ENCODE data around the gene ZYX. TPM values are rescaled to one million over a fixed set of nuclear protein-coding genes. Genes with fewer than 3 reads are reported as not detected.

Gene ZYX
- total and polyA plus RNA-seq, 2 donors from 2014 or later, result 50.1 to 193 TPM

- Histone ChIP-seq H3K4me1 (ENCODE audit: control insufficient read depth in 2 of 3, insufficient read depth in 2 of 3, low read depth in 1 of 3, low read length in 3 of 3) (peaks cover 3 to 27% (median 15%) of the 10 kb centered on the region in 3 donors), H3K27ac (ENCODE audit: low read depth in 2 of 2, low read length in 2 of 2) (peak overlapping the region; percentile 80 to 85), H3K36me3 (ENCODE audit: control insufficient read depth in 2 of 3, insufficient read depth in 3 of 3, low read length in 3 of 3) (peaks cover 0 to 4% (median 0%) of the 10 kb centered on the region in 3 donors), H3K9me3 (ENCODE audit: control insufficient read depth in 2 of 3, insufficient read depth in 1 of 3, low read length in 3 of 3) (no peaks in the 10 kb centered on the region), H3K27me3 (ENCODE audit: control insufficient read depth, insufficient read depth, low read length) (no peaks in the 10 kb centered on the region), H3K9ac (ENCODE audit: low read length in 3 of 3) (peak overlapping the region; percentile 6 to 90 (median 67)), H3K4me3 (ENCODE audit: low read length in 3 of 3) (peak overlapping the region; percentile 58 to 82 (median 77))
- no peak for FAIRE-seq
- intact Hi-C loops (cut with DNase I), result no loop called here
- peak in 1 of 5 donors; percentile 79 for DNase-seq
- no peak for TF ChIP-seq CTCF (IDR thresholded peaks at IDR 0.05; ENCODE audit: borderline replicate concordance, extremely low read depth, insufficient read depth)
Observed at GRCh38 chr7:143382126-143382790, 1.1 kb downstream of the ZYX start.

GRCh38 chr7:143382791-143383641, 1.9 kb downstream of the ZYX start:
- H3K4me1 ChIP-seq (ENCODE audit: control insufficient read depth in 2 of 3, insufficient read depth in 2 of 3, low read depth in 1 of 3, low read length in 3 of 3), result peaks cover 3 to 27% (median 15%) of the 10 kb centered on the region in 3 donors
- H3K9me3 ChIP-seq (ENCODE audit: control insufficient read depth in 2 of 3, insufficient read depth in 1 of 3, low read length in 3 of 3), result no peaks in the 10 kb centered on the region
- H3K27me3 ChIP-seq (ENCODE audit: control insufficient read depth, insufficient read depth, low read length), result no peaks in the 10 kb centered on the region
- H3K36me3 ChIP-seq (ENCODE audit: control insufficient read depth in 2 of 3, insufficient read depth in 3 of 3, low read length in 3 of 3), result peaks cover 0 to 4% (median 0%) of the 10 kb centered on the region in 3 donors
- TF ChIP-seq CTCF (IDR thresholded peaks at IDR 0.05; ENCODE audit: borderline replicate concordance, extremely low read depth, insufficient read depth), result no peak
- FAIRE-seq, result no peak
- H3K27ac ChIP-seq (ENCODE audit: low read depth in 2 of 2, low read length in 2 of 2), result peak overlapping the region in 1 of 2 donors; percentile 80
- DNase-seq, result peak in 1 of 5 donors; percentile 75
- H3K9ac ChIP-seq (ENCODE audit: low read length in 3 of 3), result peak overlapping the region in 1 of 3 donors; percentile 90
- intact Hi-C loops (cut with DNase I), result no loop called here
- H3K4me3 ChIP-seq (ENCODE audit: low read length in 3 of 3), result peak overlapping the region in 2 of 3 donors; percentile 44 to 82

GRCh38 chr7:143383642-143383957, 2.5 kb downstream of the ZYX start:
- Histone ChIP-seq H3K27ac (ENCODE audit: low read depth in 2 of 2, low read length in 2 of 2) (peak overlapping the region in 1 of 2 donors; percentile 48), H3K9me3 (ENCODE audit: control insufficient read depth in 2 of 3, insufficient read depth in 1 of 3, low read length in 3 of 3) (no peaks in the 10 kb centered on the region), H3K36me3 (ENCODE audit: control insufficient read depth in 2 of 3, insufficient read depth in 3 of 3, low read length in 3 of 3) (peaks cover 0 to 4% (median 0%) of the 10 kb centered on the region in 3 donors), H3K9ac (ENCODE audit: low read length in 3 of 3) (no peak overlapping the region), H3K4me1 (ENCODE audit: control insufficient read depth in 2 of 3, insufficient read depth in 2 of 3, low read depth in 1 of 3, low read length in 3 of 3) (peaks cover 3 to 27% (median 15%) of the 10 kb centered on the region in 3 donors), H3K4me3 (ENCODE audit: low read length in 3 of 3) (peak overlapping the region in 1 of 3 donors; percentile 24), H3K27me3 (ENCODE audit: control insufficient read depth, insufficient read depth, low read length) (no peaks in the 10 kb centered on the region)
- intact Hi-C loops (cut with DNase I), result no loop called here
- DNase-seq (peak in 1 of 5 donors; percentile 35), FAIRE-seq (no peak)
- TF ChIP-seq CTCF (IDR thresholded peaks at IDR 0.05; ENCODE audit: borderline replicate concordance, extremely low read depth, insufficient read depth), result no peak

All from kidney (tissue), 14 donors.